GM12865 (cell line): ENCODE results near the gene ERBB4.

Source experiments
- DNase-seq: peaks from one replicate; pipeline ENCODE4 v3.0.0; 2010; ENCODE audit warnings: low read depth
- H3K4me3 ChIP-seq: 2 replicates; pipeline ENCODE4 v1.5.1; 2011; ENCODE audit warnings: mild to moderate bottlenecking, low read depth, low read length, control low read depth
- CTCF ChIP-seq: IDR thresholded peaks from 2 replicates; pipeline ENCODE4 v1.5.1; 2011; ENCODE audit warnings: low read length, control low read depth, low read depth, inconsistent platforms; ENCODE audit not compliant: insufficient read depth; ENCODE audit errors: missing control alignments

ERBB4 gene

GRCh38 chr2:212318636-212319035, 220.0 kb downstream of the ERBB4 start:
- no peak overlapping the region for H3K4me3 ChIP-seq
- DNase-seq, result no peak
- TF ChIP-seq CTCF, result no peak

GRCh38 chr2:212314680-212315079, 223.9 kb downstream of the ERBB4 start:
- H3K4me3 ChIP-seq, result no peak overlapping the region
- no peak for DNase-seq
- no peak for TF ChIP-seq CTCF

- no peak for DNase-seq
- TF ChIP-seq CTCF, result no peak
Observed at GRCh38 chr2:212311807-212312404, 226.7 kb downstream of the ERBB4 start.

GRCh38 chr2:212299943-212300342, 238.7 kb downstream of the ERBB4 start:
- TF ChIP-seq CTCF, result no peak
- DNase-seq, result no peak
- H3K4me3 ChIP-seq, result no peak overlapping the region

More at GRCh38 chr2:212311807-212312404, 226.7 kb downstream of the ERBB4 start:
- H3K4me3 ChIP-seq, result no peak overlapping the region

- H3K4me3 ChIP-seq, result no peak overlapping the region
- TF ChIP-seq CTCF, result no peak
- no peak for DNase-seq
Observed at GRCh38 chr2:212299333-212299732, 239.3 kb downstream of the ERBB4 start.

- no peak for TF ChIP-seq CTCF
- no peak overlapping the region for H3K4me3 ChIP-seq
- no peak for DNase-seq
Observed at GRCh38 chr2:212295571-212295970, 243.0 kb downstream of the ERBB4 start.

GRCh38 chr2:212294816-212295215, 243.8 kb downstream of the ERBB4 start:
- H3K4me3 ChIP-seq, result no peak overlapping the region
- no peak for TF ChIP-seq CTCF
- DNase-seq, result no peak
